ENCODE measurements around the gene EHMT2. TPM values are rescaled to one million over a fixed set of nuclear protein-coding genes. Genes with fewer than 3 reads are reported as not detected.

EHMT2 gene
- total RNA-seq, 2 experiments from 2014 or later, result 55.4 to 56.8 TPM

DNA sequence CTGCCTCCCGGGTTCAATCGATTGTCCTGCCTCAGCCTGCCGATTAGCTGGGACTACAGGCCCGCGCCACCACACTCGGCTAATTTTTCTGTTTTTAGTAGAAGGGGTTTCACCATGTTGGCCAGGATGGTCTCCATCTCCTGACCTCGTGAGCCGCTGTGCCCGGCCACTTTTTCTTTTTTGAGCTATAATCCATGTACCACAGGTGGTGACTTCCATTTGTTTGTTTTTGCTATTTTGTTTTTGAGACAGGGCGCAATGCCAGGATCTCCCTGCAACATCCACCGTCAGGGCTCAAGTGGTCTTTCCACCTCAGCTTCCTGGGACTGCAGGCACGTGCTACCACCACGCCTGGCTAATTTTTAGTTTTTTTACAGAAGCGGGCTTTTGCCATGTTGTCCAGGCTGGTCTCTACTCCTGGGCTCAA, 61.4 kb downstream of the EHMT2 start:
- TF ChIP-seq, protein P1, sequence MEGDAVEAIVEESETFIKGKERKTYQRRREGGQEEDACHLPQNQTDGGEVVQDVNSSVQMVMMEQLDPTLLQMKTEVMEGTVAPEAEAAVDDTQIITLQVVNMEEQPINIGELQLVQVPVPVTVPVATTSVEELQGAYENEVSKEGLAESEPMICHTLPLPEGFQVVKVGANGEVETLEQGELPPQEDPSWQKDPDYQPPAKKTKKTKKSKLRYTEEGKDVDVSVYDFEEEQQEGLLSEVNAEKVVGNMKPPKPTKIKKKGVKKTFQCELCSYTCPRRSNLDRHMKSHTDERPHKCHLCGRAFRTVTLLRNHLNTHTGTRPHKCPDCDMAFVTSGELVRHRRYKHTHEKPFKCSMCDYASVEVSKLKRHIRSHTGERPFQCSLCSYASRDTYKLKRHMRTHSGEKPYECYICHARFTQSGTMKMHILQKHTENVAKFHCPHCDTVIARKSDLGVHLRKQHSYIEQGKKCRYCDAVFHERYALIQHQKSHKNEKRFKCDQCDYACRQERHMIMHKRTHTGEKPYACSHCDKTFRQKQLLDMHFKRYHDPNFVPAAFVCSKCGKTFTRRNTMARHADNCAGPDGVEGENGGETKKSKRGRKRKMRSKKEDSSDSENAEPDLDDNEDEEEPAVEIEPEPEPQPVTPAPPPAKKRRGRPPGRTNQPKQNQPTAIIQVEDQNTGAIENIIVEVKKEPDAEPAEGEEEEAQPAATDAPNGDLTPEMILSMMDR (IDR thresholded peaks at IDR 0.05), result no peak
- intact Hi-C loops (cut with micrococcal nuclease), result loop anchor here (10.0 kb wide), 1 partner anchor 171 kb away; the partner anchor contains the start of genes C6orf47, CSNK2B, GPANK1 and LY6G5B
- peak overlapping the region; percentile 95 for H3K27ac Mint-ChIP-seq
- POLR2A ChIA-PET, result interaction anchor here (0.9 to 7.0 kb wide), 13 partner anchors 10 to 184 kb away, joined by 3 to 42 read pairs (median 6); partner anchors contain the start of genes ABHD16A, BAG6, EHMT2 and HSPA1A
- H3K36me3 Mint-ChIP-seq (ENCODE audit: low read depth), result peaks cover 60% of the 10 kb centered on the region
- DNase-seq (no peak), ATAC-seq (no peak)
- H3K9me3 Mint-ChIP-seq, result no peaks in the 10 kb centered on the region
- H3K4me3 Mint-ChIP-seq, result peak overlapping the region; percentile 92
- no peaks in the 10 kb centered on the region for H3K27me3 Mint-ChIP-seq
- peaks cover 30% of the 10 kb centered on the region for H3K4me1 Mint-ChIP-seq (ENCODE audit: low read depth)
- CTCF ChIA-PET, result interaction anchor here (1.2 to 2.3 kb wide), 3 partner anchors 10 to 98 kb away, joined by 3 to 6 read pairs (median 4); partner anchors contain the start of gene NEU1

DNA sequence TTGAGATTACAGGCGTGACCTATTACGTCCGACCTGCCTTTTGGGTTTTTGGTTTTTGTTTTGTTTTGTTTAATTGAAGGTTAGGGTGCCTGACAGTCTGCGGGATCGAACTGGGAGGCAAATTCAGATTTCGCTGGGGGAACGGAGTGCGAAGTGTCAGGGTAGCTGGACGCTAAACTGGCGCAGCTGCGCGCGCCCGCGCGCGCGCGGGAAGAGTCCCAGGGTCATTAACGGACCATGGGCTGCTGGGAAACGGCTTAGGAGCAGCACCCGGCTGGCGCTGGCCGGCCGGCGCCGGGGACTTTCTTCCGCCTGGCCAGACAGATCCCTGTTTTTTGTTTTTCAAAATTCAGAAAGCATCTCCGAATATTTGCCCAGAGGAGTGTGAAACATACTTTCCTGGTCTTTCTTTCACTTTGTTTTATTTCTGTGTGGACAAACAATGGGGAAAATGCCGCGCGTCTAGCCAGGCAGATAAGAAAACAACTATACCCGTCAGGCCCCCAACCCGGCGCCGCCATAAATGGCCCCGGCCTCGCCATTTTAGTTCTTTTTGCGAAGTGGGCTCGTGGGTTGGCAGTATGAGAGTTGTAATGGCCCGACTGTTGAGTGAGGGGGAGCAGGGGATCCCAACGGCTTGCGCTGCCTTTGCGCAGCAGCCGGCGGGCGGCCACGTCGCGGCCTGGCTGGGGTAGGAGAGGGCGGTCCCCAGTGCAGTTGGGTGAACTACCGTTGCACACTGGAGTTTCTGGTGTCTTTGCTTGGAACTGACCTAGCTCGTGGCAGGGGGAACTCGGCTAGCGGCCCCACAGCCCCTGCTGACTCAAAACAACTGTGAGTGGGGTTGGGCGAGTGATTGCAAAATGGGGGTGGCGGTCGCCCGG, 62.9 kb downstream of the EHMT2 start:
- TF ChIP-seq, protein P1 (IDR thresholded peaks at IDR 0.05), result no peak
- POLR2A ChIA-PET, result interaction anchor here (0.6 to 7.0 kb wide), 17 partner anchors 8 to 293 kb away, joined by 3 to 42 read pairs (median 6); partner anchors contain the start of genes ABHD16A, BAG6, DDX39B and DXO
- DNase-seq (peak; percentile 84), ATAC-seq (peak; percentile 70)
- H3K4me1 Mint-ChIP-seq (ENCODE audit: low read depth), result peaks cover 30% of the 10 kb centered on the region
- H3K27ac Mint-ChIP-seq, result peak overlapping the region; percentile 95
- peaks cover 57% of the 10 kb centered on the region for H3K36me3 Mint-ChIP-seq (ENCODE audit: low read depth)
- H3K27me3 Mint-ChIP-seq, result no peaks in the 10 kb centered on the region
- H3K4me3 Mint-ChIP-seq, result peak overlapping the region; percentile 92
- intact Hi-C loops (cut with micrococcal nuclease), result loop anchor here (5.0 to 10.0 kb wide), 2 partner anchors 97 to 170 kb away; partner anchors contain the start of genes C6orf47, CLIC1, CSNK2B and GPANK1
- no peaks in the 10 kb centered on the region for H3K9me3 Mint-ChIP-seq
- CTCF ChIA-PET, result interaction anchor here (1.3 kb wide), 1 partner anchor 97 kb away, joined by 4 read pairs; no protein-coding TSS in a partner anchor

DNA sequence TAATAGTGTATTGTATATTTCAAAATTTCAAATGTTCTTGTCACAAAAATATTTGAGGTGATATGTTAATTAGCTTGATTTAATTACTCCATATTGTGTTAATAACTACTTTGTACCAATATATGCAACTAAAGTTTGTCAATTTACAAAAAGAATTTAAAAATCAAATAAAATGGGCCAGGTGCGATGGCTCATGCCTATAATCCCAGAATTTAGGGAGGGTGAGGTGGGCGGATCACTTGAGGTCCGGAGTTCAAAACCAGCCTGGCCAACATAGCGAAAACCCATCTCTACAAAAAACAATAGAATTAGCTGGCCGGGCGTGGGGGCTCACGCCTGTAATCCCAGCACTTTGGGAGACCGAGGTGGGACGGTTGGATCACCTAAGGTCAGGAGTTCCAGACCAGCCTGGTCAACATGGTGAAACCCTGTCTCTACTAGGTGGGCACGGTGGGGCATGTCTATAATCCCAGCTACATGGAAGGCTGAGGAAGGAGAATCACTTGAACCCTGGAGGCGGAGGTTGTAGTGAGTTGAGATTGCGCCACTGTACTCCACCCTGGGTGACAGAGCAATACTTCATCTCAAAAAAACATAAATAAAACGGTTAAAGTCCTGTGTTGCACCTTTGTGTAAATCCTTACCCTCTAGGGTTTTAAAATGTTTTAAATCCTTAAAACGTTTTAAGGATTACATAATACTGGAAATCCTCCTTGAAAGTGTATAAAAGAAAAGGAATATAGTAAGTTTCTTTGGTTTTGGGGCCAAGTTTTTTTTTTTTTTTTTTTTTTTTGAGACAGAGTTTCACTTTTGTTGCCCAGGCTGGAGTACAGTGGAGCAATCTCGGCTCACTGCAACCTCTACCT, 65.9 kb downstream of the EHMT2 start:
- no peak for DNase-seq
- Mint-ChIP-seq H3K27ac (peak overlapping the region; percentile 81), H3K4me3 (peak overlapping the region; percentile 84), H3K4me1 (ENCODE audit: low read depth) (peaks cover 18% of the 10 kb centered on the region), H3K27me3 (no peaks in the 10 kb centered on the region), H3K36me3 (ENCODE audit: low read depth) (peaks cover 28% of the 10 kb centered on the region), H3K9me3 (no peaks in the 10 kb centered on the region)
- ATAC-seq, result no peak
- CTCF ChIA-PET, result interaction anchor here (0.8 to 2.0 kb wide), 12 partner anchors 9 to 178 kb away, joined by 3 to 14 read pairs (median 4); partner anchors contain the start of genes CLIC1, LSM2 and LY6G5C
- TF ChIP-seq, protein P1 (IDR thresholded peaks at IDR 0.05), result no peak
- intact Hi-C loops (cut with micrococcal nuclease), result loop anchor here (5.0 to 10.0 kb wide), 2 partner anchors 94 to 167 kb away; partner anchors contain the start of genes C6orf47, CLIC1, CSNK2B and GPANK1
- POLR2A ChIA-PET, result interaction anchor here (0.8 to 2.5 kb wide), 9 partner anchors 8 to 173 kb away, joined by 3 to 8 read pairs (median 4); partner anchors contain the start of genes ABHD16A, CLIC1, CSNK2B and GPANK1

DNA sequence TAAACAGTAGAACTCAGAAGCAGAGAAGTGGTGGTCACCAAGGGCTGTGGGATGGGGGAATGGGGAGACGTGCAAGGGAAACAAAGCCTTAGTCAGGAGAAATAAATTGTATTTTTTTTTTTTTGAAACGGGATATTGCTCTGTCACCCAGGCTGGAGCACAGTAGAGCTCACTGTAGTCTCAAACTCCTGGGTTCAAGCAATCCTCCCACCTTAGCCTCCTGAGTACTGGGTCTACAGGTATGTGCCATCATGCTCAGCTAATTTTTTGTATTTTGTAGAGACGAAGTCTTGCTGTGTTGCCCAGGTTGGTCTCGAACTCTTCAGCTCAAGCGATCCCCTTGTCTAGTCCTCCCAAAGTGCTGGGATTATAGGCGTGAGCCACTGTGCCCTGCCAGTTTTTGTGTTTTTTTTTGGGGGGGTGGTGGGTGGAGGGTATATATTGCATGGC, 66.6 kb downstream of the EHMT2 start:
- intact Hi-C loops (cut with micrococcal nuclease), result loop anchor here (5.0 to 10.0 kb wide), 2 partner anchors 94 to 166 kb away; partner anchors contain the start of genes C6orf47, CLIC1, CSNK2B and GPANK1
- peak overlapping the region; percentile 84 for H3K4me3 Mint-ChIP-seq
- H3K27me3 Mint-ChIP-seq, result no peaks in the 10 kb centered on the region
- TF ChIP-seq, protein P1 (IDR thresholded peaks at IDR 0.05), result no peak
- ChIA-PET CTCF (interaction anchor here (0.8 to 2.0 kb wide), 15 partner anchors 9 to 250 kb away, joined by 3 to 14 read pairs (median 4); partner anchors contain the start of genes CLIC1, LSM2, LY6G5C and VARS1), POLR2A (interaction anchor here (0.5 to 2.5 kb wide), 11 partner anchors 9 to 288 kb away, joined by 3 to 8 read pairs (median 4); partner anchors contain the start of genes CLIC1, CSNK2B, GPANK1 and HSPA1A)
- H3K4me1 Mint-ChIP-seq (ENCODE audit: low read depth), result peaks cover 24% of the 10 kb centered on the region
- H3K9me3 Mint-ChIP-seq, result no peaks in the 10 kb centered on the region
- H3K36me3 Mint-ChIP-seq (ENCODE audit: low read depth), result peaks cover 21% of the 10 kb centered on the region
- ATAC-seq, result no peak
- DNase-seq, result no peak
- H3K27ac Mint-ChIP-seq, result peak overlapping the region; percentile 81

Other genes starting within 250 kb of the EHMT2 start
- 100 to 1,000 TPM; 303 to 318 TPM for gene BAG6, start 245.0 kb downstream of the EHMT2 start, total RNA-seq
- gene APOM, start 241.8 kb downstream of the EHMT2 start, total RNA-seq, result 1 to 10 TPM; 4.4 to 4.9 TPM
- gene C6orf47, start 236.9 kb downstream of the EHMT2 start, total RNA-seq, result 10 to 100 TPM; 11.4 to 11.7 TPM
- gene GPANK1, start 232.7 kb downstream of the EHMT2 start, total RNA-seq, result 10 to 100 TPM; 29.4 to 30.9 TPM
- 100 to 1,000 TPM; 241 to 247 TPM for gene CSNK2B, start 231.6 kb downstream of the EHMT2 start, total RNA-seq
- gene LY6G5B, start 227.7 kb downstream of the EHMT2 start, total RNA-seq, result 10 to 100 TPM; 14.7 to 16.1 TPM
- 1 to 10 TPM; 1.6 to 2.3 TPM for gene LY6G5C, start 216.6 kb downstream of the EHMT2 start, total RNA-seq
- 10 to 100 TPM; 23.7 to 24.3 TPM for gene ABHD16A, start 194.4 kb downstream of the EHMT2 start, total RNA-seq
- gene LY6G6F, start 190.8 kb downstream of the EHMT2 start, total RNA-seq, result not detected
- gene LY6G6D, start 182.3 kb downstream of the EHMT2 start, total RNA-seq, result not detected
- gene LY6G6C, start 176.0 kb downstream of the EHMT2 start, total RNA-seq, result not detected
- gene MPIG6B, start 174.3 kb downstream of the EHMT2 start, total RNA-seq, result under 1 TPM; 0.65 to 0.81 TPM
- 1 to 10 TPM; 6.3 to 6.9 TPM for gene DDAH2, start 168.4 kb downstream of the EHMT2 start, total RNA-seq
- gene CLIC1, start 161.2 kb downstream of the EHMT2 start, total RNA-seq, result 100 to 1,000 TPM; 334 to 346 TPM
- 100 to 1,000 TPM in 1 of 2 experiments, 10 to 100 TPM in 1; 96.9 to 105 TPM for gene MSH5, start 157.7 kb downstream of the EHMT2 start, total RNA-seq
- 10 to 100 TPM; 13.6 to 18.7 TPM for gene SAPCD1, start 135.0 kb downstream of the EHMT2 start, total RNA-seq
- 1 to 10 TPM; 1.6 TPM for gene VWA7, start 120.4 kb downstream of the EHMT2 start, total RNA-seq
- 100 to 1,000 TPM; 150 to 153 TPM for gene VARS1, start 101.9 kb downstream of the EHMT2 start, total RNA-seq
- 100 to 1,000 TPM; 117 to 120 TPM for gene LSM2, start 90.7 kb downstream of the EHMT2 start, total RNA-seq
- gene HSPA1L, start 82.4 kb downstream of the EHMT2 start, total RNA-seq, result 1 to 10 TPM; 1.7 to 2.0 TPM
- 10 to 100 TPM; 36.6 to 37.8 TPM for gene HSPA1A, start 82.2 kb downstream of the EHMT2 start, total RNA-seq
- gene HSPA1B, start 70.0 kb downstream of the EHMT2 start, total RNA-seq, result 10 to 100 TPM; 50.4 to 50.8 TPM
- gene NEU1, start 34.9 kb downstream of the EHMT2 start, total RNA-seq, result 1 to 10 TPM; 8.7 to 9.8 TPM
- gene SLC44A4, start 18.7 kb downstream of the EHMT2 start, total RNA-seq, result not detected
- 1 to 10 TPM; 1.8 to 2.1 TPM for gene ZBTB12, start 4.4 kb upstream of the EHMT2 start, total RNA-seq
- gene C2, start 30.0 kb upstream of the EHMT2 start, total RNA-seq, result 1 to 10 TPM in 1 of 2 experiments, under 1 TPM in 1; 0.99 to 1.4 TPM
- under 1 TPM; 0.43 to 0.45 TPM for gene CFB, start 48.4 kb upstream of the EHMT2 start, total RNA-seq
- gene NELFE, start 61.3 kb upstream of the EHMT2 start, total RNA-seq, result 10 to 100 TPM; 60.5 to 61.0 TPM
- gene SKIC2, start 61.5 kb upstream of the EHMT2 start, total RNA-seq, result 10 to 100 TPM; 76.5 to 77.3 TPM
- 10 to 100 TPM; 13.0 to 13.1 TPM for gene DXO, start 74.4 kb upstream of the EHMT2 start, total RNA-seq
- gene C4A, start 84.4 kb upstream of the EHMT2 start, total RNA-seq, result 1 to 10 TPM; 2.8 to 3.2 TPM
- gene C4B, start 117.1 kb upstream of the EHMT2 start, total RNA-seq, result 1 to 10 TPM; 2.7 to 3.3 TPM
- under 1 TPM; 0.16 to 0.27 TPM for gene CYP21A2, start 140.7 kb upstream of the EHMT2 start, total RNA-seq
- 1 to 10 TPM; 1.8 to 3.7 TPM for gene TNXB, start 211.6 kb upstream of the EHMT2 start, total RNA-seq
- 10 to 100 TPM; 54.1 to 55.2 TPM for gene ATF6B, start 230.5 kb upstream of the EHMT2 start, total RNA-seq
- gene FKBPL, start 232.6 kb upstream of the EHMT2 start, total RNA-seq, result 1 to 10 TPM; 5.3 to 5.8 TPM